GM21526 (cell line): ENCODE data around the gene MYLK3.
"Not testable (repeated sequence)": the region's sequence is repeated elsewhere in the genome, so short reads cannot be mapped to it uniquely, and the experiment has no call there.

ENCODE experiments used
- ATAC-seq: cut with Tn5 transposase; IDR thresholded peaks from one replicate; pipeline ENCODE4 v1.9.1; 2021; ENCODE audit warnings: moderate library complexity; ENCODE audit not compliant: unreplicated experiment, low FRiP score

The MYLK3 gene

DNA sequence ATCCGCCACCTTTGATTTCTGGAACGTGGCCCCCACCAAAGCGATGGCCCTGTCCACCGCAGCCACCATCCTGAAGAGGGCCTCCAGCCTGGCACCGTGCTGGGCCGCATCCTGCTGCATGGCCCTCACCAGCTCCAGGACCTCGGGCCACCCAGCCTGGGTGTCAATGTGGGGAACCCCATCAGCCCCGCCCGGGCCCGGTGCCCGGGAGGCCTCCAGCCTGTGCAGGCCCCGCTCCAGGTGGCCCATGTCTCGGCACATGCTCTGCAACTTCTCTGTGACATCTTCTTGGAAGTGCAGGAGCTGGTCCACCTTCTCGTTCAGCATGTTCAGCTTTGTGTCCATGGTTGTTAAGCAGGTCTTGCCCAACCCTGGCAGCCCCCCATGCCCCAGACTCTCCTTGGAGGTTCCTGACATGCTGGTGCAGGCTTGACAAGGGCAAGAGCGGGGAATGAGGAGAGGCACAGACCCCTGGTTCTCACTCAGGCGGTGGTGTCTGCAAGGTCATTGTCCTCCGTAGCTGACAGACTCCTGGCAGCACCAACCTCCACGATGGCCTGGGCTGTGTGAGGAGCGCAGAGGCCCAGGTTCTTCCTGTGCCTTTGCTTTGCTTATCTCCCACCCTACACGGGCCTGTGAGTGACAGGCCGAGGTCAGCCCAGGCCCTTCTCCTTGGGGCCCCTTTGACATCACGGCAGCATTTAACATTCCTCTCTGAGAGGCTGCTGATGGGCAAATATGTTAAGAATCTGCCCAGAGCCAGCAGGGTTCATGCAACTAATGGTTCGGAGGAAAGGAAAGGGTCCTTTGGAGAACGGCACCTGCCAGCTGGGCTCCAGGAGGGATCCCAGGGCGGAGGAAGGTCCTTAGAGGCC is at the start of gene MYLK3:
TSS of gene MYLK3 (minus strand) at position 568 of the 875 bp plus-strand sequence. CDS start at position 417, 151 bp downstream.
- no peak for ATAC-seq

DNA sequence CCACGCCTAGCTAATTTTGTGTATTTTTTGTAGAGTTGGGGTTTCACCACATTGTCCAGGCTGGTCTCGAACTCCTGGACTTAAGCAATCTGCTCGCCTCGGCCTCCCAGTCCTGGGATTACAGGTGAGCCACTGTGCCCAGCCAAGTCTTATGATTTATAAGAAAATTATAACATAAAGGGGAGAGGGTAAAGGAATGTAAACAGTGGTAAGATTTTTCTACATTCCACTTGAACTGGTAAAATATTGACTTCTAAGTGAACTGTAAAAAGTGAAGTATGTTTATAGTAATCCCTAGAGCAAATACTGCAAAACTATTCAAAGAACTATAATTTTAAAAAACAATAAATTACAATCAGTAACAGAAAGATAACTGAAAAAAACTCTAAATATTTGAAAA is 49.4 kb upstream of the MYLK3 start:
- ATAC-seq, result no peak

DNA sequence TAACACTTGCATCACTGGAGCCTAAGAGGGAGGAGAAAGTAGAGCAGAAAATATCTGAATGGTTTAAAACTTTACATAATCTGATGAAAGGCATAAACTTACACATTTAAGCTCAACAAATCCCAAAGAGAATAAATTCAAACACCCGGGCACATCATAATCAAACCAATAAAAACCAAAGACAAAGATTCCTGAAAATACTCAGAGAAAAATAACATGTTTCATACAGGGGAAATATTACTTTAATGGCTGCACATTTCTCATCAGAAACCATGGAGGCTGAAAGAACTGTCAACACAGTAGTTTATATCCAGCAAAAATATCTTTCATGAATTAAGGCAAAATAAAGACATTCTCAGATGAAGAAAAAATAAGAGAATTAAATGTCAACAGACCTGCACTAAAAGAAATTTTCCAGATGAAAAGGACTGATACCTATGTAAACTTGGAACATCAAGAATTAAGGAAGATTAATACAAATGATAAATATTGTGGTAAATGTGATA is 48.7 kb upstream of the MYLK3 start:
- ATAC-seq, result no peak

DNA sequence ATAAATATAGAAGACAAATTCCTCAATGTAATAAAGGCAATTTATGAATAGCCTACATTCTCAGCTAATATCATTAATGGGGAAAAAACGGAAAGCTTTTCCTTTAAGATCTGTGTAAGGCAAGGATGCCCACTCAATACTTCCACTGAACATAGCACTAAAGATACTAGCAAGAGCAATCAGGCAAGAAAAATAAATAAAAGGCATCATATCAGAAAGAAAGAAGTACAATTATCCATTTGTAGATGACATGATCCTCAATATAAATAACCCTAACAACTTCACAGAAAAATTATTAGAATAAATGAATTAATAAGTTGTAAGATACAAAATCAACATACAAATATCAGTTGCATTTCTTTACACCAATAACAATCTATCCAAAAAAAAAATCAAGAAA is 45.7 kb upstream of the MYLK3 start:
- no peak for ATAC-seq

DNA sequence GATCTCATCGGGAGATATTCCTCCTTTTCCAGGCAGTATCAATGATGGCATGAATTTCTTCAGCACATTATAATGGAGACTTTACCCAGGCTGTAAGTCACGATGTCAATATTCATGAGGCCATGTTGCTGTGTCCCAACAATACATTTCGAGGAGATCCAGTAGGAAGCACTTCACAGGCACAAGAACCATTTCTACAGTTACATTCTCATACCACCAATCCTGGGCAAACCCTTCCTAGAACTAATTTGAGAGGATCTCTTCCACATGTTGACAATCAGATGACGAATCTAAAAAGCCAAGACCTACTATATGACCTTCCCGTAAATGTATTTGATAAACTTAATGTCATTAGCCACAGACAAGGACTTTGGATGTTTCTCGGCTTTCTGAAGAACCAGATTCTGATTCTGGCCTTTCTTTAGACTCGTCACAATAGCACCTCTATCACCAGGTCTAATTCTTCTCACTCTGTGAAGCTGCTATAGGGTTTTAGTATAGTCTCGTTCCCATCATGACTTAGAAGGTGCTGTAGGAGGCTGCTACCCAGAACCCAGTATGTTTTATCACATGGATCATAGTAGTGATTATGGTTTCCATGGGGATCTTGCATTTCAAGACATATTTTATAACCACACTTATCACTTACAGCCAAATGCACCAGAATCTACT is 42.6 kb upstream of the MYLK3 start:
- ATAC-seq, result no peak

DNA sequence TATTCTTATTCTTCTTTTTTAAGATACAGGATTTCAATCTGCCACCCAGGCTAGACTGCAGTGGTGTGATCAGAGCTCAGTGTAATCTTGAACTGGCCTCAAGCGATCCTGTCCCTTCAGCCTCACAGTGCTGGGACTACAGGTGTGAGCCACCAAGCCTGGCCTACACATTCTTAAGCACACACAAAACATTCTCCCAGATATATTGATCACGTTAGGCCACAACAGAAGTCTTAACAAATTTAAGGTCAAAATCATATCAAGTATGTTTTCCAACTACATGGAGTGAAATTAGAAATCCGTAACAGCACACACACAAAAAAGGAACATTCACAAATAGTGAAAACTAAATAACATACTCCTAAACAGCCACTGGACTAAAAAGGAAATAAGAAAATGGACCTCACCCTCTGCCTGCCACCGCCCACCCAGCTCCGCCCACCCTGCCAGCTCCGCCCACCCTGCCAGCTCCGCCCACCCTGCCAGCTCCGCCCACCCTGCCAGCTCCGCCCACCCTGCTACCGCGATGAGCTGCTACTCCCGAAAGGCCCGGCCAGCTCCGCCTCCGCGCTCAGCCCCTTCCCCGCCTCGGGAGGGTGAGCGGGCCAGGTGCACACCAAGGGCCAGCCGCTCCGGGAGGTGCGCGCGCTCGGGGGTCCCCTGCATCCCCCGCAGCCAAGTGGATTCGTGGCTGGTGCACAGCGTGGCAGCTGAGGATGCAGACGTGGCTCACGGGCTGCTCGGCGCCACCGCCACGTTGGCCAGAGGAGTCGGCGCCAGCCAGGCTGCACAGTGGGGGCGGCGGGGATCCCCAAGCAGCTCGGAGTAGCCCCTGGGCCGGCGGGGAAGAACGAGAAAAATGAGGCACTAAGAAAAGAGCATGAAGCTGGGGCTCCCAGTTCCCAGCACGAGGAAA is 41.6 kb upstream of the MYLK3 start:
- peak; percentile 79 for ATAC-seq

DNA sequence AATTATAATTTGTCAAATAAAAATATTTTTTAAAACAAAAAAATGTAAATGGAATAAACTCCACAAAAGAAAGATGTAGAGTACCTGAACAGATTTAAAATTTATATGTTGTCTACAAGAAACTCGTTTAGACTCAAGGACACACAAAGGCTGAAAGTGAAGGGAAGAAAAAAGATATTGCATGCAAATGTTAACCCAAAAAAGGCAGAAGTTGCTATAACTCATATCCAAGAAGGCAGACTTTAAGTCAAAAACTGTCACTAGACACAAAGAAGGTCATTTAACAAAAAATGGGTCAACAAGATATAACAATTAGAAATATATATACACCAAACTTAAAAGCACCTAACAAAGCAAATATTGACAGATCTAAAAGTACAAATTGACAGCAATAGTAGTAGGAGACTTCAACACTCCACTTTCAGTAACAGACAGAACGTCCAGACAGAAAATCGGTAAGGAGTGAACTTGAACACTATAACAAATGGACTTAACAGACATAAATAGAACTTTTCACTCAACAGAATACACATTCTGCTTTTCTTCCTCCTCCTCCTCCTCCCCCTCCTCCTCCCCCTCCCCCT is 40.8 kb upstream of the MYLK3 start:
- no peak for ATAC-seq

DNA sequence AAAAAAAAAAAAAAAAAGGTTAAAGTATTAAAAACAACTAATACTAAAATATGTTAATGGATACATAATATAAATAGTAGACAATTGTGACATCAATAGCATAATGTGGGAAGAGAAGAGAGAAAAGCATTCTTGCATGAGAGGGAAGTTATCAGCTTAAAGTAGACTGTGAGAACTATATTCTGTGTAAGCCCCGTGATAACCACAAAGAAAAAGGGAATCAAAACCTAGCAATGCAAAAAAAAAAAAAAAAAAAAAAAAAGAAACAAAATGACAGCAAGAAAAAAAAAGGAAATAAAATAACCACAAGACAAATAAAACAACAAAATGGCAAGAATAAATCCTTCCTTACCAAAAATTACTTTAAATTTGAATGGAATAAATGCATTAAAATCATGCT is 39.8 kb upstream of the MYLK3 start:
- ATAC-seq, result no peak

DNA sequence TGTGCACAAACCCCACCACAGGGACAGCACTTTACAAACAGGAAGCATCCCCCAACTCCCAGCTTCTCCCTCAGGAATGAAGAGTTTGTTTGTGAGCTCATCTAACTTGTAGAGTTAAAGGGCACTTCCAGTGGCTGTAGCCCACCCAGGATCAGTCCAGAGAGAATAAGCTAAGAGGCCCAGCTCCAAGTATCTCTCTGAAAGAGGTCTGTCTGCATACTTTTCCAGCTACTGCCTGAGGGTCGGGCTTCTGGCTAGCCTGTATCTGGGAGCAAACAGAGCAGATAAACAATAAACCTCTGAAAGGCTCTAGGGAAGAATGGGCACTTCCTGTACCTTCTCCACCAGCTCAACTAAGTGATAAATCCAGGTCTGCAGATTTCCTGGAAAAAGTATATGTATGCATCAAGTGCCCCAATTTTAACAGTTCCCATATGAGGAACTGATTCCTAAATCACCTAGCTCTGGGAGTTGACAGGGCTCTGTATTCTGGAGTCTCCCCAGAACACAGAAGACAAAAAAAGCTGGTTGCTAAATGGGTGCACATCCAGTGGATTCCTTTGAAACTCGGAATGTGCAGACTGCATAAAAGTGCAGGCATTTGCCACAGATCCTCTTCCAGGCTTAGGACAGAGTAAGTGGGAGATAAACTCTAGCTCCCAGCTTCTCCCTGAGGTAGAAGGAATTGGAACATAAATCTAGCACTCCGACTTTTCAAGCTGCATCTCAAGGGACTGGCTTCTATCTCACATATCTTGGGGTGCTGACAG is 37.1 kb upstream of the MYLK3 start:
- ATAC-seq, result no peak

DNA sequence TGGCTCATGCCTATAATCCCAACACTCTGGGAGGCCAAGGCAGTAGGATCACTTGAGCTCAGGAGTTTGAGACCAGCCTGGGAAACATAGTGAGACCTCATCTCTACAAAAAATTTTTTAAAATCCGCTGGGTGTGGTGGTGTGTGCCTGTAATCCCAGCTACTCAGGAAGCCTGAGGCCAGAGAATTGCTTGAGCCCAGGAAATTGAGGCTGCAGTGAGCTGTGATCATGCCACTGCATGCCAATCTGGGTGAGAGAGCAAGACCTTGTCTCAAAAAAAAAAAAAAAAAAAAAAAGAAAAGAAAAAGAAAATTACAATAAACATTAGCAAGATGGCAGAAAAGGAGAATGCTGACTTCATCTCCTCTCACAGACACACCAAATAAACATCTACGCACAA is 36.4 kb upstream of the MYLK3 start:
- ATAC-seq, result not testable (repeated sequence)

DNA sequence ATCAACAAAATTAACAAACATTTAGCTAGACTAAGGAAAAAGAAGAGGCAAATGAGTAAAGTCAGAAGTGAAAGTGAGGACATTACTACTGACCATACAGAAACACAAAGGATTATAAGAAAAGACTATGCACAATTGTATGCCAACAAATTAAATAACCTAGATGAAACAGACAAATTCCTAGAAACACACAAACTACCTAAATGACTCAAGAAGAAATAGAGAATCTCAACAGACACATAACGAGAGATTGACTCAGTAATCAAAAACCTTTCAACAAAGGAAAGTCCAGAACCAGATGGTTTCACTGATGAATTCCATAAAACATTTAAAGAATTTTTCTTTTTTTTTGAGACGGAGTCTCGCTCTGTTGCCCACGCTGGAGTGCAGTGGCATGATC is 35.7 kb upstream of the MYLK3 start:
- ATAC-seq, result no peak

DNA sequence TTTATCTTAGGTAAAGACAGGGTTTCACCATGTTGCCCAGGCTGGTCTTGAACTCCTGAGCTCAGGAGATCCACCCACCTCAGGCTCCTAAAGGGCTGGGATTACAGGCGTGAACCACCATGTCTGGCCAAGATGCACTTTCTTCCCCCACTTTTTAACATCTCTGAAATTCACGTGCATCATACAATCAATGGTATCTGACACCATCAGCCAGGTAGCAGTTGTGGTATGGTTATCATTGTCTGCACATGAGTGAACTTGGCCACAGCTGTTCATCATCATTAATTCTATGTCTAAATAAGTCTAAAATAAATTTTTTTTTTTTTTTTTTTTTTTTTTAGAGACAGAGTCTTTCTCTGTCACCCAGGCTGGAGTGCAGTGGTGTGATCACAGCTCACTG is 34.2 kb upstream of the MYLK3 start:
- no peak for ATAC-seq

DNA sequence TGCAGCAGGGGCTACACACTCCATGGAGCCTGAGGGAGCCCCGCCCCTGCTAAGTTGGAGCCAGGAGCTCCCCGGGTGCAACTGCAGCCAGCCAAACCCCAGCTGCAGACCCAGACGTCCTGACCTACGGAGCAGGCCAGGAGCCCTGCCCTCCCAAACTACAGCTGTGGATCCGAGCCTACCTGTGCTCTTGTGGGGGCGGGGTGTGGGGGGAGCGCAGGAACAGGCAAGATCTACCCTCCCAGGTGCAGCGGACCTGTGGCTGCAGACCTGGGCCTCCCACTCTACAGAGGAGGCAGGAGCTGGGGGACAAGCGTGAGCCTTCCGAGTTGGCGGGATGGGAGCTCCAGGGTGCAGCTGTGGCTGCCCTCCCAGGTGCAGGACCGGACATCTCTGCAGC is 29.7 kb upstream of the MYLK3 start:
- ATAC-seq, result no peak

DNA sequence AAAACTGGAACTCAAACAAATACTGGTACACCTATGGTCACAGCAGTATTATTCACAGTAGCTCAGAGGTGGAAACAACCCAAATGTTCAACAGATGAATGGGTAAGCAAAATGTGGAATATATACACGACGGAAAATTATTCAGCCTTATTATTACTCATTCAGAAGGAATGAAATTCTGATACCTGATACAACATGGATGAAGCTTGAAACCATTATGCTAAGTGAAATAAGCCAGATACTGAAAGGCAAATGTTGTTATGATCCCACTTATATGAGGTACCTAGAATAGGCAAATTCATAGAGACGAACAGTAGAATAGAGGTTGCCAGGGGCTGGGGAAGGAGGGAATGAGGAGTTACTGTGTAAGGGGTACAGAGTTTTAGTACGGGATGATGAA is 27.1 kb upstream of the MYLK3 start:
- ATAC-seq, result no peak

DNA sequence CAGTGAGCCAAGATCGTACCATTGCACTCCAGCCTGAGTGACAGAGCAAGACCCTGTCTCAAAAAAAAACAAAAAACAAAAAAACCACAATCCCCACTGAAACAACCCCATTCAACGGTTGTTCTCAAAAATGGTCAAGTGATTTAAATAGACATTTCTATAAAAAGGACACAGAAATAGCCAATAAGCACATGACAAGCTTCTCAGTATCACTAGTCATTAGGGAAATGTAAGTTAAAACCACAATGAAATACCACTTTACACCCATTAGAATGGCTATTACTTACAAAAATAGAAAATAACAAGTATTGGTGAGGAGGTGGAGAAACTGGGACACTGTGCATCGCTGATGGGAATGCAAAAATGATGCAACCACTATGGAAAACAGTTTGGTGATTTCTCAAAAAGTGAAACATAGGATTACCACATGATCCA is 26.6 kb upstream of the MYLK3 start:
- ATAC-seq, result no peak

DNA sequence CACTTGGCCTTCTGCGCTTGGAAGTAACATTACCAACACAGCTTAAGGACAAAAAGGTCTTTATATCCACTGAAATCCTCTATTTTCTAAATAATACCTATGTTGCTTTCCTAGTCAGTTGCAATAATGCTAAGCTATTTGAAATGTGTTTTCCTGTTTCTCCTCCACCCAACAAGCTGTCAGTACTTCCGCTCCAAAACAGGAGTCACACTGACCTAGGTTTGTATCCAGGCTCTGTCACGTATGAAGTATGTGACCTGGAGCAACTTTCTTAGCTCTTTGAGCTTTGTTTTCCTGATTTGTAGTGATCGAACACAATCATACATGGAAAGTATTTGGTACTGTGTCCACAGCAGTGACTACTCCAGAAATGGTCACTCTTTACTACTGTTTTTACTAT is 24.3 kb upstream of the MYLK3 start:
- ATAC-seq, result no peak

DNA sequence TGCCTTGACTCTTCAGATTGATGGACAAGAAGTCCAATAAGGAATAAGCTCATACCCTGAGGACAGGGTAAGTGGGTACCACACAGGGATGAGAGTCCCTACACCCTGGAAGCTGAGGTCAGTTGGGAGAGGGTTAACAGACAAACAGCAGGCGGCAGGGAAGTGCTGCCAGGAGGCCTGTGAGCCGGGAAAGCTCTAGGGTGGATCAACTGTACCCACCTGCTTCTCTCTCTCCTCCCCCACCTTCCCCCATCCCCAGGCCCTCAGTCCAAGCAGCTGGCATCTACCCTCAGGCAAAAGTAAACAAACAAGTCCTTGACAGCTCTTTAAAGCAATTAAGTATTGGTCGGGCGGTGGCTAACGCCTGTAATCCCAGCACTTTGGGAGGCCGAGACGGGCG is 20.7 kb upstream of the MYLK3 start:
- ATAC-seq, result no peak

DNA sequence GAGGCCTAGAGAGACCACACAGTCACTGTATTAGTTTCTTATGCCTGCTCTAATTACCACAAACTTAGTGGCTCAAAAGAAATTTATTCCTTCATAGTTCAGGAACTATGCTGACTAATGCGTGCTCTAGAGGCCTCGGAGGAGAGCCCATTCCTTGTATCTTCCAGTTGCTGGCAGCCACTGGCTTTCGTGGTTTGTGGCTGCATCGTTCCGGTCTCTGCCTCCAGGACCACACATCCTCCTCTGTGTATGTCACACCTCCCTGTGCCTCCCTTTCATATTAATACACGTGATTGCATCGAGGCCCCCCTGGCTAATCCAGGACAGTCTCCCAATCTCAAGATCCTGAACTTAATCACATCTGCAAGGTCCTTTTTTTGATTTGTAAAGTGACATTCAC is 16.9 kb upstream of the MYLK3 start:
- no peak for ATAC-seq

DNA sequence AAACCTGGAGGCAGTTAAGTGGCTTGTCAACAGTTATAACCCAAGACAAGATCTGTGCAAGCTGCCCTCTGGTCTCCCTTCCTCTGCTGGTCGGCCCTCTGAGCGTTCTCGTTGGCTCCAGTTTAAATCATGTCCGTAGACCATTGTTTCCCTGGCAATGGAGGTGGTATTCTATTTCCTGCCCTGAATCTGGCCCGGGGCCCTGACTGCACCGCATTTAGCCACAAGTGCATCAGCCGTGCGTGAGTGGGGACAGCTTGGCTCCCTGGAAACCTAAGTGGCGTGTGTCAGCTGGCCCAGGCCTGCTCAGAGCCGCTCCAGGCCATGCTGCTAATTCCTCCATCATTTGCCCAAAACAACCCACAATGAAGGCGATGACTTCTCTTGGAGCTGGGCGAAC is 15.0 kb upstream of the MYLK3 start:
- ATAC-seq, result no peak

DNA sequence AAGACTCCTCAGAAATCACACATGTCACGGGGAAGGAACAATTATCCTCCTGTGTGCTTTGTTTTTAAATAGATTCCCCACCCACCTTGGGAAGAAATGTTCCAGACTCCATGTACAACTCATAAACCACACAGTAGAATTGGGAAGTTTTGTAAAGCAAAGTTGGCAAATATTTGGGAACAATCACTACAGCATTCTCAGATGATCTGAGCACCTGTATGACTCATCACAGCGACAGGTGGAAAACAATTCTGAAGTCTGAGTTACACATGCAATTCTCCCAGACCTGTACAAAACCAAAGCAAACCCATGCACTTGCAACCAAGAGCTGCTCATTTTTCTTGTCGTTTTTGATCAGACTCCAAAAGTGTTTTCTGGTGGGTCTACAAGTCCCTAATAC is 14.4 kb upstream of the MYLK3 start:
- ATAC-seq, result no peak
